ENCODE results near the gene CR1.
"Not testable (repeated sequence)": the region's sequence is repeated elsewhere in the genome, so short reads cannot be mapped to it uniquely, and the experiment has no call there.

The CR1 gene

DNA sequence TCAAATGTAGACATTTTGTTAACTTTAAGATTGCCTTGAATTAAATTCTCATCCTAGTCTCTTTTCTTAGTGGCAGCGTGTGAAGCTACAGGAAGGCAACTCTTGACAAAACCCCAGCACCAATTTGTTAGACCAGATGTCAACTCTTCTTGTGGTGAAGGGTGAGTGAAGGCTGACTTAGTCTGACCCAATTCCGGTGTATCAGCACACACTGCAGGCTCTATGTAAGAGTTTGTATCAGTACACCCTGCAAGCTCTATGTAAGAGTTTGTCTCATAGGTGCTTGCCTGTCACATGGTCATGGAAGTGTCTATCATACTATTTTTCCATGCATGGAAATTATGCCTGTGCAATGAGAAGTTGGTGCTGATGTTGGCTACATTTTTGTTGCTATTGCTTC is 25.0 kb upstream of the CR1 start:
- no peaks in the 10 kb centered on the region for H3K4me1 ChIP-seq (ENCODE audit: control insufficient read depth, insufficient read depth, low read length, unreplicated experiment)
- no peak overlapping the region for H3K4me3 ChIP-seq (ENCODE audit: low read depth, low read length)
- peaks cover 90% of the 10 kb centered on the region for H3K27me3 ChIP-seq (ENCODE audit: insufficient read depth, low read length)
- H3K79me2 ChIP-seq (ENCODE audit: control insufficient read depth, insufficient read depth, low read length, unreplicated experiment): no peaks in the 10 kb centered on the region
- no peaks in the 10 kb centered on the region for H3K36me3 ChIP-seq (ENCODE audit: insufficient read depth, low read length)
- H2AFZ ChIP-seq (ENCODE audit: low read length, unreplicated experiment): no peak overlapping the region
- no peak overlapping the region for H3K27ac ChIP-seq (ENCODE audit: low read depth, low read length)

GRCh38 chr1:207474210-207474609 is 21.7 kb upstream of the CR1 start:
- no peak overlapping the region for H3K27ac ChIP-seq (ENCODE audit: low read depth, low read length)
- no peaks in the 10 kb centered on the region for H3K4me1 ChIP-seq (ENCODE audit: control insufficient read depth, insufficient read depth, low read length, unreplicated experiment)
- no peaks in the 10 kb centered on the region for H3K79me2 ChIP-seq (ENCODE audit: control insufficient read depth, insufficient read depth, low read length, unreplicated experiment)
- no peak overlapping the region for H3K4me3 ChIP-seq (ENCODE audit: low read depth, low read length)
- H3K27me3 ChIP-seq (ENCODE audit: insufficient read depth, low read length): peaks cover 71% of the 10 kb centered on the region
- H3K36me3 ChIP-seq (ENCODE audit: insufficient read depth, low read length): no peaks in the 10 kb centered on the region
- H2AFZ ChIP-seq (ENCODE audit: low read length, unreplicated experiment): no peak overlapping the region

DNA sequence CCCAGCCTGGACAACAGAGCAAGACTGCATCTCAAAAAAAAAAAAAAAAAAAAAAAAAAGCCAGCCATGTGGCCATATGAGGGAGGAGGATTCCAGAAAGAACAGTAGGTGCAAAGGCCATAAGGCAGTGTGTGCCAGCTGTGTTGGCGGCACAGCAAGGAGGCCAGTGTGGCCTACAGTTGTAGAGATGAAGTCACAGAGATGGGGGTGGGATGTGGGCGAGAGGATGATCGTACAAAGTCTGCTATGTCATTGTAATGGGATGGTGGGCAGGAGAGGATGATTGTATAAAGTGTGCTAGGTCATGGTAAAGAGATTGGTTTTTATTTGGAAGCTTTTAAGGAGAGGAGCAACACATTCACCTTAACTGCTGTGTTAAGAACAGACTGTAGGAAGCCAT is 9.8 kb upstream of the CR1 start:
- Histone ChIP-seq H3K4me1 (ENCODE audit: control insufficient read depth, insufficient read depth, low read length, unreplicated experiment) (no peaks in the 10 kb centered on the region), H3K36me3 (ENCODE audit: insufficient read depth, low read length) (no peaks in the 10 kb centered on the region), H3K27me3 (ENCODE audit: insufficient read depth, low read length) (peaks cover 68% of the 10 kb centered on the region), H3K4me3 (ENCODE audit: low read depth, low read length) (no peak overlapping the region), H2AFZ (ENCODE audit: low read length, unreplicated experiment) (no peak overlapping the region), H3K27ac (ENCODE audit: low read depth, low read length) (no peak overlapping the region), H3K79me2 (ENCODE audit: control insufficient read depth, insufficient read depth, low read length, unreplicated experiment) (no peaks in the 10 kb centered on the region)

- H3K27ac ChIP-seq (ENCODE audit: low read depth, low read length): no peak overlapping the region
- H3K79me2 ChIP-seq (ENCODE audit: control insufficient read depth, insufficient read depth, low read length, unreplicated experiment): no peaks in the 10 kb centered on the region
- H3K4me3 ChIP-seq (ENCODE audit: low read depth, low read length): no peak overlapping the region
- H3K36me3 ChIP-seq (ENCODE audit: insufficient read depth, low read length): no peaks in the 10 kb centered on the region
- H3K27me3 ChIP-seq (ENCODE audit: insufficient read depth, low read length): peaks cover 75% of the 10 kb centered on the region
- no peaks in the 10 kb centered on the region for H3K4me1 ChIP-seq (ENCODE audit: control insufficient read depth, insufficient read depth, low read length, unreplicated experiment)
- H2AFZ ChIP-seq (ENCODE audit: low read length, unreplicated experiment): no peak overlapping the region
Observed at GRCh38 chr1:207487636-207488035, 8.3 kb upstream of the CR1 start.

GRCh38 chr1:207493212-207493611 is 2.7 kb upstream of the CR1 start:
- no peaks in the 10 kb centered on the region for H3K36me3 ChIP-seq (ENCODE audit: insufficient read depth, low read length)
- H2AFZ ChIP-seq (ENCODE audit: low read length, unreplicated experiment): no peak overlapping the region
- H3K79me2 ChIP-seq (ENCODE audit: control insufficient read depth, insufficient read depth, low read length, unreplicated experiment): no peaks in the 10 kb centered on the region
- no peaks in the 10 kb centered on the region for H3K4me1 ChIP-seq (ENCODE audit: control insufficient read depth, insufficient read depth, low read length, unreplicated experiment)
- no peak overlapping the region for H3K4me3 ChIP-seq (ENCODE audit: low read depth, low read length)
- peaks cover 90% of the 10 kb centered on the region for H3K27me3 ChIP-seq (ENCODE audit: insufficient read depth, low read length)
- no peak overlapping the region for H3K27ac ChIP-seq (ENCODE audit: low read depth, low read length)

DNA sequence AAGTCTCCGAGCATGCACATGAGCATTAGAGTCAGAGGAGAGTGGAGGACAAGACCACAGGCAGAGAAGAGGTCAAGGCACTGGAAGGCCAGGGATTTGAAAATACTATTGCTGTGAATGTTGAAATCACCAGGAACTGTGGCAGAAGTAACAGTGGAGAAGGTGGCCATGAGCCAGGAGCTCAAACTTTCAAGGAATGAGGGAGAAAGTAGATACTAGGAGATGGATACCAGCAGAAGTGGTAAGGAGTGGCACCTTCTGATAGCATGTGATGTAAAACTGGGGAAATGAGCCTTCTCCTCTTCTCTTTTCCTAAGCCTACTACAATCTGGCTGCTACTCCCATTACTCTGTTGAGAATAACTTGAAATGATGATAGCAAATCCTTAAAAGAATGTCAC is 1.8 kb upstream of the CR1 start:
- no peak overlapping the region for H3K4me3 ChIP-seq (ENCODE audit: low read depth, low read length)
- peaks cover 90% of the 10 kb centered on the region for H3K27me3 ChIP-seq (ENCODE audit: insufficient read depth, low read length)
- H2AFZ ChIP-seq (ENCODE audit: low read length, unreplicated experiment): no peak overlapping the region
- H3K27ac ChIP-seq (ENCODE audit: low read depth, low read length): no peak overlapping the region
- no peaks in the 10 kb centered on the region for H3K4me1 ChIP-seq (ENCODE audit: control insufficient read depth, insufficient read depth, low read length, unreplicated experiment)
- no peaks in the 10 kb centered on the region for H3K36me3 ChIP-seq (ENCODE audit: insufficient read depth, low read length)
- H3K79me2 ChIP-seq (ENCODE audit: control insufficient read depth, insufficient read depth, low read length, unreplicated experiment): no peaks in the 10 kb centered on the region

- not testable (repeated sequence) for H3K27ac ChIP-seq (ENCODE audit: low read depth, low read length); H3K4me1 ChIP-seq (ENCODE audit: control insufficient read depth, insufficient read depth, low read length, unreplicated experiment); H2AFZ ChIP-seq (ENCODE audit: low read length, unreplicated experiment); H3K4me3 ChIP-seq (ENCODE audit: low read depth, low read length); H3K79me2 ChIP-seq (ENCODE audit: control insufficient read depth, insufficient read depth, low read length, unreplicated experiment); H3K36me3 ChIP-seq (ENCODE audit: insufficient read depth, low read length)
- H3K27me3 ChIP-seq (ENCODE audit: insufficient read depth, low read length): peaks cover 88% of the 10 kb centered on the region
Observed at GRCh38 chr1:207495281-207495680, 676 bp upstream of the CR1 start.

- H3K4me1 ChIP-seq (ENCODE audit: control insufficient read depth, insufficient read depth, low read length, unreplicated experiment): no peaks in the 10 kb centered on the region
- peaks cover 91% of the 10 kb centered on the region for H3K27me3 ChIP-seq (ENCODE audit: insufficient read depth, low read length)
- H3K27ac ChIP-seq (ENCODE audit: low read depth, low read length): no peak overlapping the region
- H3K79me2 ChIP-seq (ENCODE audit: control insufficient read depth, insufficient read depth, low read length, unreplicated experiment): no peaks in the 10 kb centered on the region
- no peaks in the 10 kb centered on the region for H3K36me3 ChIP-seq (ENCODE audit: insufficient read depth, low read length)
- H3K4me3 ChIP-seq (ENCODE audit: low read depth, low read length): no peak overlapping the region
- H2AFZ ChIP-seq (ENCODE audit: low read length, unreplicated experiment): no peak overlapping the region
Observed at GRCh38 chr1:207497941-207498340, 2.0 kb downstream of the CR1 start.

DNA sequence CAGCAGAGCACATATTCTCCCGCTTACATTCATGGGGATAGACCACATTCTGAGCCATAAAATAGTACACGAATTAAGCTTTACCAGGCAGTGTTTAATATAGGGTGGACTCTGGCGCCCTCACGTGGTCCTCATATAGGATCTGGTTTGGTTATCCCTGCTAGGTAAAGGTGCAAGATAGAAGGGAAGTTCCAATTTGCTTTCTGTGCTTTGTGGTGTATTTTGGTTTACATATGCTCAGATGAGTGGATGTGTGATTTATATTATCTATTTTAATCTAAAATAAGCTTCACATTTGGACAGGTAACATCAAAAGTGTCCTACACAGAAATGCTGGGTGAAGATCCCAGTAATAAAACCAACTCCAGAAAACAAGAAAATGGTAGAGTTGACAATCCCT is 3.6 kb downstream of the CR1 start:
- Histone ChIP-seq H2AFZ (ENCODE audit: low read length, unreplicated experiment) (no peak overlapping the region), H3K4me3 (ENCODE audit: low read depth, low read length) (no peak overlapping the region), H3K36me3 (ENCODE audit: insufficient read depth, low read length) (no peaks in the 10 kb centered on the region), H3K27ac (ENCODE audit: low read depth, low read length) (no peak overlapping the region), H3K79me2 (ENCODE audit: control insufficient read depth, insufficient read depth, low read length, unreplicated experiment) (no peaks in the 10 kb centered on the region), H3K4me1 (ENCODE audit: control insufficient read depth, insufficient read depth, low read length, unreplicated experiment) (no peaks in the 10 kb centered on the region), H3K27me3 (ENCODE audit: insufficient read depth, low read length) (peaks cover 89% of the 10 kb centered on the region)

DNA sequence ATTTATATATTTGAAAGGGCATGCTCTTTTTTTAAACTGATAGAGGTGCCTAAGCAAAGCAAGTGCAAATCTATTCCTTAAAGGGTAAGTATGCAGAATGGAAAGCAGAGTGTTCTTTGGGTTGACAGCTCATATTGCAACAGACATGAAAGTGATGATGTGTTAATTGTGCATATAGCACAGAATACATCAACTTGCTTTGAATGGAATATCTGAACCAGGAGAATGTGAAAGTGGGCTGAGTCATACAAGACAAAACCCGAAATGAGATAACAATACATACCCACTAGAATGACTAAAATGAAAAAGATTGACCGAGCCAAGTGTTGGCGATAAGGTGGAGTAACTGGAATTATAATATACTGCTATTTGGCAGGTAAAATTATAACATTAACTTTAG is 4.3 kb downstream of the CR1 start:
- Histone ChIP-seq H3K36me3 (ENCODE audit: insufficient read depth, low read length) (no peaks in the 10 kb centered on the region), H2AFZ (ENCODE audit: low read length, unreplicated experiment) (no peak overlapping the region), H3K27me3 (ENCODE audit: insufficient read depth, low read length) (peaks cover 92% of the 10 kb centered on the region), H3K79me2 (ENCODE audit: control insufficient read depth, insufficient read depth, low read length, unreplicated experiment) (no peaks in the 10 kb centered on the region), H3K4me1 (ENCODE audit: control insufficient read depth, insufficient read depth, low read length, unreplicated experiment) (no peaks in the 10 kb centered on the region), H3K27ac (ENCODE audit: low read depth, low read length) (no peak overlapping the region), H3K4me3 (ENCODE audit: low read depth, low read length) (no peak overlapping the region)

- no peaks in the 10 kb centered on the region for H3K4me1 ChIP-seq (ENCODE audit: control insufficient read depth, insufficient read depth, low read length, unreplicated experiment)
- peaks cover 92% of the 10 kb centered on the region for H3K27me3 ChIP-seq (ENCODE audit: insufficient read depth, low read length)
- no peak overlapping the region for H2AFZ ChIP-seq (ENCODE audit: low read length, unreplicated experiment)
- no peaks in the 10 kb centered on the region for H3K79me2 ChIP-seq (ENCODE audit: control insufficient read depth, insufficient read depth, low read length, unreplicated experiment)
- no peak overlapping the region for H3K4me3 ChIP-seq (ENCODE audit: low read depth, low read length)
- no peaks in the 10 kb centered on the region for H3K36me3 ChIP-seq (ENCODE audit: insufficient read depth, low read length)
- no peak overlapping the region for H3K27ac ChIP-seq (ENCODE audit: low read depth, low read length)
Observed at GRCh38 chr1:207501071-207501470, 5.1 kb downstream of the CR1 start.

DNA sequence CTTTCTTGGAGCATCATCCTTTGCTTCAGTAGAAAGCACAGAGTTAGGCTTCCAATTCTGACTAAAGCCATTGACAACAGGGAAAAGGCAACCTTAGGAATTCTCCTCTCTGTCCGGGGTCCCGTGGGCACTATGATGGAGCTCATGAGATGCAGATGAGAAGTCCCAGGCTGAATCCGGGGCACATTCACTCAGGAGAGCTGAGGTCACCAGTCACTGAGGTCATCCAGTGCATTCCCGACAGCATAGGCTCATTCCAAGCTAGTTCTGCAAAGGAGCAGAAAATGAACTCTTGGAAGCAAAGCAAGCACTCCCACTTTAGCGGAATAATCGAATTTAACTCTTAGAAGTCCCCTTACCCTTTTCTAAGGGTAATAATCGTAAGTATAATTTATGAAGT is 6.8 kb downstream of the CR1 start:
- Histone ChIP-seq H3K79me2 (ENCODE audit: control insufficient read depth, insufficient read depth, low read length, unreplicated experiment) (no peaks in the 10 kb centered on the region), H3K27ac (ENCODE audit: low read depth, low read length) (no peak overlapping the region), H3K4me1 (ENCODE audit: control insufficient read depth, insufficient read depth, low read length, unreplicated experiment) (no peaks in the 10 kb centered on the region), H3K36me3 (ENCODE audit: insufficient read depth, low read length) (no peaks in the 10 kb centered on the region), H2AFZ (ENCODE audit: low read length, unreplicated experiment) (no peak overlapping the region), H3K4me3 (ENCODE audit: low read depth, low read length) (no peak overlapping the region), H3K27me3 (ENCODE audit: insufficient read depth, low read length) (peaks cover 92% of the 10 kb centered on the region)
